Right atrium auricular region (tissue), 2 donors: ENCODE data around the gene METTL21C. TPM values are rescaled to one million over a fixed set of nuclear protein-coding genes. Genes with fewer than 3 reads are reported as not detected.

Experiments used
- DNase-seq: peaks from one replicate; pipeline ENCODE4 v3.0.0-alpha.2; 2019; ENCODE audit warnings: low spot score
- H3K27ac ChIP-seq, 2 donors: fragments of 200-600 bp; sonication (generic); 1 replicate in 1 of 2; 2 replicates in 1 of 2; pipeline ENCODE4 v1.5.1; 2016 to 2019
- H3K27me3 ChIP-seq, 2 donors: fragments of 200-600 bp; sonication (generic); one replicate each; pipeline versions ENCODE4 v1.5.1 to v1.6.0; 2017 to 2019
- H3K36me3 ChIP-seq: fragments of 200-600 bp; sonication (generic); one replicate; pipeline ENCODE4 v1.5.1; 2016
- H3K4me1 ChIP-seq, 2 donors: fragments of 200-600 bp; sonication (generic); one replicate each; pipeline versions ENCODE4 v1.5.1 to v1.6.0; 2017 to 2019
- H3K4me3 ChIP-seq, 2 donors: fragments of 200-600 bp; sonication (generic); 1 replicate in 1 of 2; 2 replicates in 1 of 2; pipeline ENCODE4 v1.5.1; 2017 to 2019; ENCODE audit warnings: mild to moderate bottlenecking in 1 of 2, moderate library complexity in 1 of 2
- H3K9me3 ChIP-seq, 2 donors: fragments of 200-600 bp; sonication (generic); one replicate each; pipeline ENCODE4 v1.5.1; 2019
- total RNA-seq, 2 donors: library from RNA; depleted of rRNA; stranded (reverse); fragments of >200 nt; gene quantifications; one replicate each; pipeline ENCODE4 v1.1.0, GENCODE V29; 2016
- TF ChIP-seq, protein P1 (sequence below), 2 donors: fragments of 200-600 bp; sonication (generic); IDR thresholded peaks; one replicate each; pipeline ENCODE4 v1.5.1; 2019; ENCODE audit warnings: antibody characterized with exemption in 2 of 2

The METTL21C gene
- total RNA-seq, 2 donors from 2014 or later, result not detected

DNA sequence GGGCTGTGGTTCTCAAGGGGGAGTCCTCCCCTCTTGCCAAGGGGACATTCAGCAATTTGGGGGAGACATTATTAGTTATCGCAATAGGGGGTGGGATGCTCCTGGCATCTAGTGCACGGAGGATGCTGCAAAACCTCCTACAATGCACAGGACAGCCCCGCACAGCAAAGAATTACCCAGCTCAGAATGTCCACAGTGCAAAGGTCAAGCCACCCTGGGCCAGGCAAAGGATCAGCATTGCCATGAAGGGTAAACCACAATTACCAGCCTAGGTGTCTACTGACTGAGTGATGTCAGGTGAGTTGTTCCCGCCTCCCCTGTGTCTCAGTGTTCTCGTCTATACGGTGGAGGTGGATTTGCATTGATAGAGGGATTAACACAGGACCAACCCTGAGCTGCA, 2.4 kb upstream of the METTL21C start:
- DNase-seq, result no peak
- Histone ChIP-seq H3K27me3 (no peaks in the 10 kb centered on the region), H3K27ac (no peak overlapping the region), H3K4me1 (peaks cover 0 to 6% of the 10 kb centered on the region in 2 donors), H3K4me3 (no peak overlapping the region), H3K9me3 (peaks cover 0 to 7% of the 10 kb centered on the region in 2 donors), H3K36me3 (no peaks in the 10 kb centered on the region)
- TF ChIP-seq, protein P1, sequence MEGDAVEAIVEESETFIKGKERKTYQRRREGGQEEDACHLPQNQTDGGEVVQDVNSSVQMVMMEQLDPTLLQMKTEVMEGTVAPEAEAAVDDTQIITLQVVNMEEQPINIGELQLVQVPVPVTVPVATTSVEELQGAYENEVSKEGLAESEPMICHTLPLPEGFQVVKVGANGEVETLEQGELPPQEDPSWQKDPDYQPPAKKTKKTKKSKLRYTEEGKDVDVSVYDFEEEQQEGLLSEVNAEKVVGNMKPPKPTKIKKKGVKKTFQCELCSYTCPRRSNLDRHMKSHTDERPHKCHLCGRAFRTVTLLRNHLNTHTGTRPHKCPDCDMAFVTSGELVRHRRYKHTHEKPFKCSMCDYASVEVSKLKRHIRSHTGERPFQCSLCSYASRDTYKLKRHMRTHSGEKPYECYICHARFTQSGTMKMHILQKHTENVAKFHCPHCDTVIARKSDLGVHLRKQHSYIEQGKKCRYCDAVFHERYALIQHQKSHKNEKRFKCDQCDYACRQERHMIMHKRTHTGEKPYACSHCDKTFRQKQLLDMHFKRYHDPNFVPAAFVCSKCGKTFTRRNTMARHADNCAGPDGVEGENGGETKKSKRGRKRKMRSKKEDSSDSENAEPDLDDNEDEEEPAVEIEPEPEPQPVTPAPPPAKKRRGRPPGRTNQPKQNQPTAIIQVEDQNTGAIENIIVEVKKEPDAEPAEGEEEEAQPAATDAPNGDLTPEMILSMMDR (IDR thresholded peaks at IDR 0.05), result no peak

DNA sequence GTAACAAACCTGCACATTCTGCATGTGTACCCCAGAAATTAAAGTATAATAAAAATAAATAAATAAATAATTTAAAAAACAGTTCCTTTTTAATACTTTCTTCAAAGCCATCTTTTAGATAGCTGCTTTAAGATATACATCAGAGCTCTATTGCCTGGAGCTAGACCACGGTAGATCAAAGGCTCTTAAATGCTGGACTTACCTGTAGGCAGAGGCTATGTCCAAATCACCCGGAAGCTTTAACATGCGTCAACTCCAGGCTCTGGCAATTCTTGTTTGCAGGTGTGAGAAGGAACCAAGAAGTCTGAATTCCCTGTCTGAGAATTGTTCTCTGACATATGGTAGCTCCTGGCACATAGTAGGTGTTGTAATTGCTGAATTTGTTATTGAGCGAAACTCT, 1.6 kb upstream of the METTL21C start:
- no peak for DNase-seq
- TF ChIP-seq, protein P1 (IDR thresholded peaks at IDR 0.05), result no peak
- H3K27me3 ChIP-seq, result no peaks in the 10 kb centered on the region
- H3K36me3 ChIP-seq, result no peaks in the 10 kb centered on the region
- no peak overlapping the region for H3K4me3 ChIP-seq
- no peak overlapping the region for H3K27ac ChIP-seq
- H3K4me1 ChIP-seq, result peaks cover 0 to 6% of the 10 kb centered on the region in 2 donors
- H3K9me3 ChIP-seq, result peaks cover 0 to 7% of the 10 kb centered on the region in 2 donors

DNA sequence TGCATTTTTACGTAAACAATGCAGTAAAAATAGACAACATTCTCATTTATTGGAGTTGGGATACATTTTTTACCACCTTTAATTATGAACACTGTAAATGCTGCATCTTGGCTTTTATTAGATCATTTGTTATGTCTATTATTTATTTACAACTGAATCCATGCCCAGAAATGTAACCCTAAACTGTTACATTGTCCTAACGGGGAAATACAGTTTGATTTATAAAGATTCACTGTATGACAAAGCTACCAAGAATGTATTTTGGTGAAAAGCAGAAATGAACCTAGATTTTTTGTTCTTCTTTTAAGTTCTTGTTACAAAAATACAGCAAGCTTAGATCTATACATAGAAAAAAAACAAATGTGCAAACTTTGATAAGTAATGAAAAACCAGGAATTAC, 1.1 kb downstream of the METTL21C start:
- H3K9me3 ChIP-seq, result peaks cover 0 to 4% of the 10 kb centered on the region in 2 donors
- no peak overlapping the region for H3K27ac ChIP-seq
- no peaks in the 10 kb centered on the region for H3K27me3 ChIP-seq
- no peaks in the 10 kb centered on the region for H3K4me1 ChIP-seq
- no peak overlapping the region for H3K4me3 ChIP-seq
- TF ChIP-seq, protein P1 (IDR thresholded peaks at IDR 0.05), result no peak
- H3K36me3 ChIP-seq, result no peaks in the 10 kb centered on the region
- DNase-seq, result no peak

DNA sequence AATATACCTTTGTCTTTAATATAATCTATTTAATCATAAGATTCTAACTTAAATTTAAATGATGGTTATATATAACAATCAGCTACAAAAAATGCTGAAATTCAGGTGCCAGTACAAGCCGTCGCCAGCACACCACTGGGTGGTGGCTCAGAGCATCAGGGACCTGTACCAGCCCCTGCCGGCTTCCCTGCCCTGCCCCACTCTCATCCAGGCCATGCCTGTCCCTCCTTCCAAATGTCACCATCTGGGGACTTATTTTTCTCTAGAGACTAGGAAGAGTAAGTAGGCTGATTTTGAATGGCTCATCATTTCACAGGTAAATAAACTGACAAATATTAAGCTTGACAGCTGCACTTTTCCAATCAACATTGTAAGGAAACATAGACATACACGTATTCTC, 1.6 kb downstream of the METTL21C start:
- no peaks in the 10 kb centered on the region for H3K4me1 ChIP-seq
- H3K27me3 ChIP-seq, result no peaks in the 10 kb centered on the region
- no peak overlapping the region for H3K4me3 ChIP-seq
- TF ChIP-seq, protein P1 (IDR thresholded peaks at IDR 0.05), result no peak
- no peaks in the 10 kb centered on the region for H3K36me3 ChIP-seq
- no peak overlapping the region for H3K27ac ChIP-seq
- DNase-seq, result no peak
- H3K9me3 ChIP-seq, result no peaks in the 10 kb centered on the region

DNA sequence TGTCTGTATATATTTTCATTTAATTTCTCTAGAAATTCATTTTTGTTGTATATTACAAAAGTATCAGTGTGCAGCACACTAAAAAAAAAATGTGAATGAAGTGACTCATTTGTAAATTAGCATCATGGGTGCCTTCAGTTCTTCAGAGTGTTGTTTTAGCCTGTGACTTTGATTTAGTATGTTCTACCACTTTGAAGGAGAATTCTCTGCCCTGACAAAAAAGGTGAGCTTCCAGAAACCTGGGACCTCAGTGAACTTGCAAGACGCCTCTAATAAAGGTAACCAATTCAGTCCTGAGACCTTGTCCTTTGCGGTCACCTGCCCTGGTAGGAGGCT, 2.4 kb downstream of the METTL21C start:
- Histone ChIP-seq H3K4me1 (no peaks in the 10 kb centered on the region), H3K36me3 (no peaks in the 10 kb centered on the region), H3K9me3 (no peaks in the 10 kb centered on the region), H3K27me3 (no peaks in the 10 kb centered on the region), H3K27ac (no peak overlapping the region), H3K4me3 (no peak overlapping the region)
- DNase-seq, result no peak
- TF ChIP-seq, protein P1 (IDR thresholded peaks at IDR 0.05), result no peak

DNA sequence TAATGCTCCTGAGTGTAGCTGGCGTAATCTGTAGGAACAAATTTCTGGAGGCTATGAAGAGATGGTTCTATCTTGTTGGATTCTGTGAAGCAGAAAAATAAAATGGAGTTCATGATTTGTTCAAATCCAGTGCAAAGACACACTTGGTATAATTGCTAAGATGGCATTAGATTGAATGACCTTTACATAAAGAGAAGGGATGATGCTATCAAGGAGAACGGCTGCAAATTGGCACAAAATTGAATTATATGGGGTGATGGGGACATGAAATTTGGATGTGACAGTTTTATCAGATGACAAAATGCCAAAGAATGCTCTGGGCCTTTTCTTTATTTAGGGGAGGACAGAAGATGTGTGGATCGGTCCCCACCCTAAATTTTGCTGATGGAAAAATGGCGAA, 4.0 kb downstream of the METTL21C start:
- Histone ChIP-seq H3K36me3 (no peaks in the 10 kb centered on the region), H3K4me1 (no peaks in the 10 kb centered on the region), H3K4me3 (no peak overlapping the region), H3K27me3 (no peaks in the 10 kb centered on the region), H3K9me3 (no peaks in the 10 kb centered on the region), H3K27ac (no peak overlapping the region)
- TF ChIP-seq, protein P1 (IDR thresholded peaks at IDR 0.05), result no peak
- DNase-seq, result no peak
